AG04449 (cell line): ENCODE data around the gene IL17D.

ENCODE experiments used
- CTCF ChIA-PET: fragments of 350-600 bp; formaldehyde crosslinking; extraction: SDS; loops from one replicate; lab custom pipeline; 2021; ENCODE audit warnings: antibody characterized with exemption; lab: Yijun Ruan, JAX
- POLR2A ChIA-PET: fragments of 400-600, 350-600 bp; formaldehyde crosslinking; extraction: SDS; loops from one replicate; lab custom pipeline; 2020; ENCODE audit warnings: antibody characterized with exemption, inconsistent platforms; lab: Yijun Ruan, JAX
- DNase-seq: peaks from one replicate; pipeline ENCODE4 v3.0.0-alpha.2; 2010; ENCODE audit warnings: low read depth, low spot score
- H3K4me3 ChIP-seq: 2 replicates; pipeline ENCODE4 v1.5.1; 2011; ENCODE audit warnings: low read depth, mild to moderate bottlenecking, control low read depth, low read length
- TF ChIP-seq, protein P1 (sequence below): IDR thresholded peaks from one replicate; pipeline ENCODE4 v1.5.1; 2011; ENCODE audit warnings: mild to moderate bottlenecking, moderate library complexity, low read length, control low read depth, inconsistent platforms; ENCODE audit not compliant: insufficient read depth; ENCODE audit errors: missing control alignments

The IL17D gene

DNA sequence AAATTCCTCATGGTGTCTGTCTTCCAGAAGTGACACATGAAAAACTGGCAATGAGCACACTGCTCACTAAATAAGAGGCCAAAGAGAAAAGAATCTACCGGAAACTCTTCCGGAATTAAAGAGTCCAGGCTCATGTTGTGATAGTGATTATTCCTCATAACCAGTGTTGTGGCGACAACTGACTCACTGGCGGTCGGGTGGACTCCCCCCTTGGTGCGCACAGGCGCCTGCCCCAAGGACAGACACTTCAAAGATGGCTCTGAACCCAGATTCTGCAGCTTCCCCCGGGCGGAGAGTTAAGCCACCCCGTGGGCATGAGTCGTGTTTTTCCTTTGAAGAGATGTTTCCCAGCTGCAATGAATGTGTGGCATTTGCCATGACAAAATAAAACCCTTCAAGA, 10.3 kb downstream of the IL17D start:
- CTCF ChIA-PET: interaction anchor here (0.7 to 8.1 kb wide), 17 partner anchors 8 to 516 kb away, joined by 3 to 110 read pairs (median 4); partner anchors contain the start of gene IL17D
- no peak for DNase-seq
- POLR2A ChIA-PET: no interaction called here
- no peak overlapping the region for H3K4me3 ChIP-seq
- TF ChIP-seq, protein P1, sequence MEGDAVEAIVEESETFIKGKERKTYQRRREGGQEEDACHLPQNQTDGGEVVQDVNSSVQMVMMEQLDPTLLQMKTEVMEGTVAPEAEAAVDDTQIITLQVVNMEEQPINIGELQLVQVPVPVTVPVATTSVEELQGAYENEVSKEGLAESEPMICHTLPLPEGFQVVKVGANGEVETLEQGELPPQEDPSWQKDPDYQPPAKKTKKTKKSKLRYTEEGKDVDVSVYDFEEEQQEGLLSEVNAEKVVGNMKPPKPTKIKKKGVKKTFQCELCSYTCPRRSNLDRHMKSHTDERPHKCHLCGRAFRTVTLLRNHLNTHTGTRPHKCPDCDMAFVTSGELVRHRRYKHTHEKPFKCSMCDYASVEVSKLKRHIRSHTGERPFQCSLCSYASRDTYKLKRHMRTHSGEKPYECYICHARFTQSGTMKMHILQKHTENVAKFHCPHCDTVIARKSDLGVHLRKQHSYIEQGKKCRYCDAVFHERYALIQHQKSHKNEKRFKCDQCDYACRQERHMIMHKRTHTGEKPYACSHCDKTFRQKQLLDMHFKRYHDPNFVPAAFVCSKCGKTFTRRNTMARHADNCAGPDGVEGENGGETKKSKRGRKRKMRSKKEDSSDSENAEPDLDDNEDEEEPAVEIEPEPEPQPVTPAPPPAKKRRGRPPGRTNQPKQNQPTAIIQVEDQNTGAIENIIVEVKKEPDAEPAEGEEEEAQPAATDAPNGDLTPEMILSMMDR: no peak

DNA sequence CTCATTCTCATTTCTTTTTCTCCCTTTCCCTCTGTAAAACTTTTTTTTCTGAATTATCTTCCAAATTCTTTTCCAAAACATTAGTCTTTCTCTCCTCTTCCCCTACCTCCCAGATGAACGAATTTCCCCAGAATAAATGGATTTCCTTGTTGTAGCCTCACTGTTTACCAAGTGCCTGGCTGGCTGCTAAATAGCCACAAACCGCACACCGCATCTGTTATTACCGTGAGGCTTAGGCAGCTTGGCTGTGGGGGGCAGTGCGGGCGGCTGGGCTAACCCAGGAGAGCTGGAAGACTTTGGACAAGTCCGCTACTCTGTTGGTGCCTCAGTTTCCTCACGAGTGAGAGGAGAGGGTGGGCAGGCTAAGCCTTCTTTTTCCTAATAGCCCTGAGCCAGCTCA, 10.7 kb downstream of the IL17D start:
- TF ChIP-seq, protein P1: no peak
- DNase-seq: no peak
- POLR2A ChIA-PET: no interaction called here
- H3K4me3 ChIP-seq: no peak overlapping the region
- CTCF ChIA-PET: interaction anchor here (1.0 to 8.1 kb wide), 14 partner anchors 8 to 517 kb away, joined by 3 to 110 read pairs (median 4); partner anchors contain the start of gene IL17D

- TF ChIP-seq, protein P1: no peak
- ChIA-PET CTCF (interaction anchor here (0.7 to 8.1 kb wide), 15 partner anchors 9 to 220 kb away, joined by 3 to 110 read pairs (median 4); partner anchors contain the start of gene IL17D), POLR2A (no interaction called here)
- no peak overlapping the region for H3K4me3 ChIP-seq
- no peak for DNase-seq
These were observed 11.2 kb downstream of the IL17D start for GRCh38 chr13:20714563-20715329.

DNA sequence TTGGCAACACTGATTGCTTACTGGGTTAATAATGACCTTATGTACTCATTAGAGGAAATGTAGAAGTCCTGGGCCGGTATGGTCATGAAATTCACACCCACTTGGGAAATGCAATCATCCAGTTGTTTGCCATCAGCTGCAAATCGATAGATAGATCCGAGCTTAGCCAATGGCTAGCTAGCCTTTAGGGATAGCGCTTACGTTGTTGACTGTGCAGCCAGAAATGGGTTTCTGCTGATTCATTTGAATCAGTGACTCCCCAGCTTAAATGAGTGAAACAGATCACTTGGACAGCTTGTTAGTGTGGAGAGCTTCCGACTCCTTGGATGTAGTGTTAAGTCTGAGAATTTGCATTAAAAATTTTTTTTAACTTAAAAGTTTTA, 11.8 kb downstream of the IL17D start:
- CTCF ChIA-PET: interaction anchor here (0.7 to 8.1 kb wide), 10 partner anchors 11 to 220 kb away, joined by 3 to 110 read pairs (median 4); partner anchors contain the start of gene IL17D
- DNase-seq: no peak
- no peak overlapping the region for H3K4me3 ChIP-seq
- TF ChIP-seq, protein P1: no peak
- POLR2A ChIA-PET: no interaction called here

GRCh38 chr13:20716951-20717350, 13.5 kb downstream of the IL17D start:
- H3K4me3 ChIP-seq: no peak overlapping the region
- ChIA-PET CTCF (interaction anchor here (1.1 to 1.7 kb wide), 3 partner anchors 12 to 138 kb away, joined by 3 to 5 read pairs (median 4); no protein-coding TSS in a partner anchor), POLR2A (no interaction called here)
- DNase-seq: no peak
- TF ChIP-seq, protein P1: no peak
